ENCODE measurements around the gene STK38. TPM values are rescaled to one million over a fixed set of nuclear protein-coding genes. Genes with fewer than 3 reads are reported as not detected.

STK38 gene
- total and polyA plus RNA-seq, 2 of the 13 experiments (the other 11 are each of a cell fraction or from before 2014, with no cell fraction given) = 10.3 to 20.7 TPM

- peak; percentile 95 for TF ChIP-seq GFI1 (CRISPR knock-in tag; IDR thresholded peaks at IDR 0.05; ENCODE audit: borderline replicate concordance)
- TF ChIP-seq ZNF788 (CRISPR knock-in tag; IDR thresholded peaks at IDR 0.05; ENCODE audit: borderline replicate concordance) = peak; percentile 83; the same call in 1 of the 2 replicates
- 0 out of 2 replicates have a peak, but pooled peaks have one; percentile 42 for TF ChIP-seq MXD4 (CRISPR knock-in tag; IDR thresholded peaks at IDR 0.05)
- TF ChIP-seq ZNF512B (CRISPR knock-in tag; IDR thresholded peaks at IDR 0.05; ENCODE audit: borderline replicate concordance) = no peak
- 0 out of 2 replicates have a peak, but pooled peaks have one; percentile 36 for TF ChIP-seq SIN3A (IDR thresholded peaks at IDR 0.05; ENCODE audit: borderline replicate concordance, low read depth, low read length)
- no peak for TF ChIP-seq ZSCAN30 (CRISPR knock-in tag; IDR thresholded peaks at IDR 0.05)
- no peak for TF ChIP-seq ZFP1 (CRISPR knock-in tag; IDR thresholded peaks at IDR 0.05)
- TF ChIP-seq ZNF30 (CRISPR knock-in tag; IDR thresholded peaks at IDR 0.05) = no peak
- no peak for TF ChIP-seq ZBTB1 (CRISPR knock-in tag; IDR thresholded peaks at IDR 0.05; ENCODE audit: borderline replicate concordance)
- TF ChIP-seq MED1 (CRISPR knock-in tag; IDR thresholded peaks at IDR 0.05) = peak; percentile 93
- no peak for TF ChIP-seq ZFP36 (IDR thresholded peaks at IDR 0.05; ENCODE audit: borderline replicate concordance, low read depth, low read length, partially characterized antibody)
- no peak; the same call in 1 of the 2 replicates for TF ChIP-seq KDM5B (CRISPR knock-in tag; IDR thresholded peaks at IDR 0.05; ENCODE audit: borderline replicate concordance)
- TF ChIP-seq NFYC (CRISPR knock-in tag; IDR thresholded peaks at IDR 0.05) = no peak
- no peak for TF ChIP-seq ZSCAN25 (CRISPR knock-in tag; IDR thresholded peaks at IDR 0.05)
- no peak for TF ChIP-seq NCOA5 (CRISPR knock-in tag; IDR thresholded peaks at IDR 0.05)
- TF ChIP-seq ATF4 (CRISPR knock-in tag; IDR thresholded peaks at IDR 0.05) = no peak; a peak in 1 of 4 replicates
- TF ChIP-seq E2F2 (CRISPR knock-in tag; IDR thresholded peaks at IDR 0.05; ENCODE audit: borderline replicate concordance) = no peak
- no peak for TF ChIP-seq EED (CRISPR knock-in tag; IDR thresholded peaks at IDR 0.05)
- peak; percentile 65 for TF ChIP-seq FOXO1 (CRISPR knock-in tag; IDR thresholded peaks at IDR 0.05)
- TF ChIP-seq ELF4 (CRISPR knock-in tag; IDR thresholded peaks at IDR 0.05; ENCODE audit: borderline replicate concordance) = peak; percentile 55; the same call in 1 of the 2 replicates
- TF ChIP-seq ZZZ3 (CRISPR knock-in tag; IDR thresholded peaks at IDR 0.05; ENCODE audit: borderline replicate concordance) = 0 out of 2 replicates have a peak, but pooled peaks have one; percentile 28
- peak; percentile 55; the same call in 1 of the 2 replicates for TF ChIP-seq SPEN (CRISPR knock-in tag; IDR thresholded peaks at IDR 0.05; ENCODE audit: low read depth)
- TF ChIP-seq ZNF44 (CRISPR knock-in tag; IDR thresholded peaks at IDR 0.05) = no peak
- peak; percentile 59; the same call in 1 of the 2 replicates for TF ChIP-seq SP5 (CRISPR knock-in tag; IDR thresholded peaks at IDR 0.05; ENCODE audit: borderline replicate concordance, low read depth)
- no peak for TF ChIP-seq LCORL (IDR thresholded peaks at IDR 0.05)
- TF ChIP-seq LCORL (CRISPR knock-in tag; IDR thresholded peaks at IDR 0.05) = peak; percentile 80
- TF ChIP-seq HOXA7 (CRISPR knock-in tag; IDR thresholded peaks at IDR 0.05) = no peak
These were observed 19.2 kb upstream of the STK38 start (continued) for GRCh38 chr6:36566418-36566905.
